ENCODE results near the gene MUC5AC.
"Not testable (repeated sequence)": the region's sequence is repeated elsewhere in the genome, so short reads cannot be mapped to it uniquely, and the experiment has no call there.

MUC5AC gene

DNA sequence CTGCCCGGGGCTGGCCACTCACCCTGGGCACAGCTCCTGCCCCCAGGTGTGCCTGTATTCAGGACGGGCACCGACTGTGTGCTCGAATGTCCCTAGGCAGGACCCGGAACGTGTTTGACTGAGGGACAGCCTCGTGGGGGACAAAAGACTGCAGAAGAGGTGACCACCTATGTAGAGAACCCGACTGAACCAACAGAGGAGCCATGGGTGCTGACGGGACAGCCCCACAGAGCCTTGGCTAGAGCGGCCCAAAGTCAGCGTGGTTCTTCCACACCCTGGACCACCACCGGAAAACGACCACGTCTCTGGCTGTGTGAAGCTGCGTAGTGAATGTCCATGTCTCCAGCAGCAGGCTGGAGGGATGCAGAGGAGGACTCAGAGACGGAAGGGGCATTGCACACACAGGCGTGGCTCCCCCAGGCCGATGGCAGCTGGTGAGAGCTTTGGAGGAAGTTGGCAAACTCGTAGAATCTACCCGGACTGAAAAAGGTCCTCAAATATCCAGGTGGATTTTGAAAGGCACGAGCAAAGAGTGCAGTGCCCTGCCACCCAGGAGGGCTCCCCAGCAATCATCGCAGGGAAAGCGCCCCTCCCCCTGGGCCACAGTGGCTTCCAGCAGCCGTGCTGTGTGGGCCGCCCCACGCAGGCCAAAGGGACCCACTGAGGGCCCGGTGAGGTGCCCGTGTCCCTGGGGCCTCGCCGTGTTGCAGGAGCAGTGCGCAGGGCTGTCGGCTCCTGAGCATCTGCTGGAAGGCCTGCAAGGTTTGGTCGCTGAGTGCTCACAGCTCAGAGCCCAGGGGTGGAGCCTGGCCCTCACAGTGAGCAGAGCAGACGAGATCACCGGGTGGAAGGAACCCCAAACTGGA, 47.6 kb downstream of the MUC5AC start:
- no peak overlapping the region for H3K9ac ChIP-seq (ENCODE audit: low read depth in 1 of 2, low read length in 2 of 2)
- H3K27me3 ChIP-seq (ENCODE audit: control insufficient read depth in 1 of 2, insufficient read depth in 2 of 2, low read length in 2 of 2): peaks cover 0 to 6% of the 10 kb centered on the region in 2 donors
- H3K36me3 ChIP-seq (ENCODE audit: control insufficient read depth in 1 of 2, insufficient read depth in 2 of 2, low read length in 2 of 2): no peaks in the 10 kb centered on the region
- no peak overlapping the region for H3K27ac ChIP-seq (ENCODE audit: low read depth, low read length)
- peaks cover 0 to 4% of the 10 kb centered on the region in 2 donors for H3K4me1 ChIP-seq (ENCODE audit: control insufficient read depth in 1 of 2, insufficient read depth in 2 of 2, low read length in 2 of 2)
- H3K4me3 ChIP-seq (ENCODE audit: low read depth in 1 of 2, low read length in 2 of 2): no peak overlapping the region
- no peaks in the 10 kb centered on the region for H3K9me3 ChIP-seq (ENCODE audit: control insufficient read depth in 1 of 2, low read length in 2 of 2)

DNA sequence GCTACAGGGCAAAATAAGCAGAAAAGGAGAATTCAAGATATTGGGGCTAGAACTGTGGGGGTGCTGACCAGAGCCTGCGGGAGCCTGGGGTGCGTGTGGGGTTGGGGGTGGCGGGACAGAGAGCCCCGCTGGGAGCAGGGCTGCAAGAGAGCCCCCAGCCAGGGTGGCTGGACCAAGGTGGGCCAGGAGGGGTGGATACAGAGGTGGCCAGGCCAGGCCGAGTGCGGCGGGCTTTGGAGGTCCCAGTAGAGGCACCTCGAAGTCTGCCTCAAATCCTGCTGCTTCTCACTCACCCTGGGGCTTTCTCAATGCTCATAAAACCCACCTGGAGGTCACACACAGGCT, 48.2 kb downstream of the MUC5AC start:
- no peaks in the 10 kb centered on the region for H3K9me3 ChIP-seq (ENCODE audit: control insufficient read depth in 1 of 2, low read length in 2 of 2)
- H3K9ac ChIP-seq (ENCODE audit: low read depth in 1 of 2, low read length in 2 of 2): no peak overlapping the region
- no peak overlapping the region for H3K27ac ChIP-seq (ENCODE audit: low read depth, low read length)
- H3K4me3 ChIP-seq (ENCODE audit: low read depth in 1 of 2, low read length in 2 of 2): no peak overlapping the region
- no peaks in the 10 kb centered on the region for H3K36me3 ChIP-seq (ENCODE audit: control insufficient read depth in 1 of 2, insufficient read depth in 2 of 2, low read length in 2 of 2)
- H3K4me1 ChIP-seq (ENCODE audit: control insufficient read depth in 1 of 2, insufficient read depth in 2 of 2, low read length in 2 of 2): peaks cover 0 to 4% of the 10 kb centered on the region in 2 donors
- H3K27me3 ChIP-seq (ENCODE audit: control insufficient read depth in 1 of 2, insufficient read depth in 2 of 2, low read length in 2 of 2): peaks cover 0 to 6% of the 10 kb centered on the region in 2 donors

DNA sequence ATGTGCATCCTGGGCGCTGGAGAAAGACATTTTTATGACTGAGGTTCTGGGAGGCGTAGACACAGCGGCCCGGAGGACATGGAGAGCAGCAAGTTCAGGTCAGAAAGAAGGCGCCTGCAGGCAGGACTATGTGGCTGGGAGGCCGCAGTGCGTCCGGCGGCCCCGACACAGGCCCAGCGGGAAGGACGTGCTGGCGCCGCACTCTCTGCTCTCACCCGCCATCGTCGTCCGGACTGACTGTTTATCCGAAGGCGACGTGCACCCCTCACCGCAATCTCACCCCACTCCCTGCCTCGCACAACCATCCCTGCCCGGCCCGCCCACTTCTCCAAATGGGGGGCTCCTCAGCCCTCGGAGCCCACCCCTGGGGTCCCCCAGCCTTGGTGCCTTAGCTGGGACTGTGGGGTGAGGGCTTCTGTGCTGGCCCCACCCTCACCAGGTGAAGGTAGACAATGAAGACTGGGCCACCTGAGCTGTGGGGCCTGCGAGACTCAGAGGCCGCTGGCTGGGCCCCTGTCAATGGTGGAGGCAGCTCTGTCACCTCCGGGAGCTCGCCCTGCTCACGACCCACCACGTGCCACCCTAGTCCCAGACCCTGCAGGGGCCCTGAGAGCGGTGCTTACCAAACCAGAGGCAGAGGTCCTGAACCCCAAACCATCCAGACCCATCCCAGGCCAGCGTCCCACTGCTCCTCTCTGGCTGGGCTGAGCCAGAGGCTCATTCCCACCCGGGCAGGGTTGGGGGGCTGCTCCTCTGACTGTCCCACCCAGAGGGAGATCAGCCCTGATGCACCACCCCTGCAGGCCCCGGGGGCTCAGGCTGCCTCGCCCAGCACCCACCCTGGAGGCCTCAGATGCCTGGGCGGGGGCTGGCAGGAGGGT, 48.9 kb downstream of the MUC5AC start:
- Histone ChIP-seq H3K27me3 (ENCODE audit: control insufficient read depth in 1 of 2, insufficient read depth in 2 of 2, low read length in 2 of 2) (peaks cover 0 to 6% of the 10 kb centered on the region in 2 donors), H3K9me3 (ENCODE audit: control insufficient read depth in 1 of 2, low read length in 2 of 2) (no peaks in the 10 kb centered on the region)

DNA sequence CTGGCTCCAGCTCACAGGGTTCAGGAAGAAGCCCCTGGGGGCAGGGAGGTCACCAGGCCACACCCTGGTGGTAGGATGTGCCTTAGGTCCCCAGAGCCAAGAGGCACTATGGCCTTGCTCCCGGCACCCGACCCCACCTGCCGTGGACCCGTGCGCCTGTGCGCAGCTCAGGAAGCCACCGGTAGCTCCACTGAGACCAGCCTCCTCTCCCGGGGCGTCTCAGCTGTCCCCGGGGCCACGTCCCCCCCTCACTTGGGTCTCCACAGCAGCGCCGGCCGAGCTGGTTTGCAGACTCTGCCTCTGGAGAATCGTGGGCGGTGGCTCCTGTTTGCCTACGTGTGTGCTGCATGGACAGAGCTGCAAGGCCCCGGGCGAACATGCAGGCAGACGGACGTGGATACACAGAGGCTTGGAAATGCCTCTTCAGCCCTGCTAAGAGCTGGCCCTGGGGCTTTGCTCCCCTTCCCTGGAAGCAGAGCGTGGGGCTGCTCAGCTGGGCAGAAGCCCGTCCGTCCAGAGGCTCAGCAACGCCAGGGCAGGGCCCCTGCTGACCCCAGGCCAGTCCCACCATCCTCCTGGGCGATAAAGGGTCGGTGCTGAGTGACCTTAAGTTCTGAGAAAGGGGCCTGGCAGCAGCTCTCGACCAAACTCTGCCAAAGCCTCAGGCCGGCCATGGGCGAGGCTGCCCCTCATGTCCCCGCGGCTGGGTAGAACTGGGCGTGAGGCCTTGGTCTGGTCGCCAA, 49.8 kb downstream of the MUC5AC start:
- Histone ChIP-seq H3K27ac (ENCODE audit: low read depth, low read length) (no peak overlapping the region), H3K4me3 (ENCODE audit: low read depth in 1 of 2, low read length in 2 of 2) (no peak overlapping the region), H3K36me3 (ENCODE audit: control insufficient read depth in 1 of 2, insufficient read depth in 2 of 2, low read length in 2 of 2) (no peaks in the 10 kb centered on the region), H3K9ac (ENCODE audit: low read depth in 1 of 2, low read length in 2 of 2) (no peak overlapping the region), H3K27me3 (ENCODE audit: control insufficient read depth in 1 of 2, insufficient read depth in 2 of 2, low read length in 2 of 2) (peaks cover 0 to 6% of the 10 kb centered on the region in 2 donors), H3K4me1 (ENCODE audit: control insufficient read depth in 1 of 2, insufficient read depth in 2 of 2, low read length in 2 of 2) (peaks cover 0 to 4% of the 10 kb centered on the region in 2 donors), H3K9me3 (ENCODE audit: control insufficient read depth in 1 of 2, low read length in 2 of 2) (peaks cover 0 to 6% of the 10 kb centered on the region in 2 donors)

More for the DNA sequence above, 48.9 kb downstream of the MUC5AC start:
- Histone ChIP-seq H3K9ac (ENCODE audit: low read depth in 1 of 2, low read length in 2 of 2) (no peak overlapping the region), H3K4me1 (ENCODE audit: control insufficient read depth in 1 of 2, insufficient read depth in 2 of 2, low read length in 2 of 2) (peaks cover 0 to 4% of the 10 kb centered on the region in 2 donors), H3K27ac (ENCODE audit: low read depth, low read length) (no peak overlapping the region), H3K36me3 (ENCODE audit: control insufficient read depth in 1 of 2, insufficient read depth in 2 of 2, low read length in 2 of 2) (no peaks in the 10 kb centered on the region), H3K4me3 (ENCODE audit: low read depth in 1 of 2, low read length in 2 of 2) (no peak overlapping the region)

DNA sequence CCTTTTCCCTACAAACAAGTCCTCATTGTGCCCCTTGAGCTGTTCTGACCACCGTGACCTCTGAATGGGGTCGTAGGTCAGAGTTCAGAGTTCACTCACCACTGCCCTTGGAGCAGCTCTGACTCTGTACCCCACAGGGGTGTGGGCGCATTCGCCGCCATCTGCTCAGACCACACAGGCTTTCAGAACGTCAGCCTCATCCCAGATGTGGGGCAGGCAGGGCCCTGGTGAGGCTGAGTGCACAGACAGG, 50.3 kb downstream of the MUC5AC start:
- Histone ChIP-seq H3K9ac (ENCODE audit: low read depth in 1 of 2, low read length in 2 of 2) (no peak overlapping the region), H3K9me3 (ENCODE audit: control insufficient read depth in 1 of 2, low read length in 2 of 2) (peaks cover 0 to 6% of the 10 kb centered on the region in 2 donors), H3K36me3 (ENCODE audit: control insufficient read depth in 1 of 2, insufficient read depth in 2 of 2, low read length in 2 of 2) (no peaks in the 10 kb centered on the region), H3K27me3 (ENCODE audit: control insufficient read depth in 1 of 2, insufficient read depth in 2 of 2, low read length in 2 of 2) (peaks cover 0 to 6% of the 10 kb centered on the region in 2 donors), H3K4me1 (ENCODE audit: control insufficient read depth in 1 of 2, insufficient read depth in 2 of 2, low read length in 2 of 2) (peaks cover 0 to 3% of the 10 kb centered on the region in 2 donors), H3K4me3 (ENCODE audit: low read depth in 1 of 2, low read length in 2 of 2) (no peak overlapping the region), H3K27ac (ENCODE audit: low read depth, low read length) (no peak overlapping the region)

DNA sequence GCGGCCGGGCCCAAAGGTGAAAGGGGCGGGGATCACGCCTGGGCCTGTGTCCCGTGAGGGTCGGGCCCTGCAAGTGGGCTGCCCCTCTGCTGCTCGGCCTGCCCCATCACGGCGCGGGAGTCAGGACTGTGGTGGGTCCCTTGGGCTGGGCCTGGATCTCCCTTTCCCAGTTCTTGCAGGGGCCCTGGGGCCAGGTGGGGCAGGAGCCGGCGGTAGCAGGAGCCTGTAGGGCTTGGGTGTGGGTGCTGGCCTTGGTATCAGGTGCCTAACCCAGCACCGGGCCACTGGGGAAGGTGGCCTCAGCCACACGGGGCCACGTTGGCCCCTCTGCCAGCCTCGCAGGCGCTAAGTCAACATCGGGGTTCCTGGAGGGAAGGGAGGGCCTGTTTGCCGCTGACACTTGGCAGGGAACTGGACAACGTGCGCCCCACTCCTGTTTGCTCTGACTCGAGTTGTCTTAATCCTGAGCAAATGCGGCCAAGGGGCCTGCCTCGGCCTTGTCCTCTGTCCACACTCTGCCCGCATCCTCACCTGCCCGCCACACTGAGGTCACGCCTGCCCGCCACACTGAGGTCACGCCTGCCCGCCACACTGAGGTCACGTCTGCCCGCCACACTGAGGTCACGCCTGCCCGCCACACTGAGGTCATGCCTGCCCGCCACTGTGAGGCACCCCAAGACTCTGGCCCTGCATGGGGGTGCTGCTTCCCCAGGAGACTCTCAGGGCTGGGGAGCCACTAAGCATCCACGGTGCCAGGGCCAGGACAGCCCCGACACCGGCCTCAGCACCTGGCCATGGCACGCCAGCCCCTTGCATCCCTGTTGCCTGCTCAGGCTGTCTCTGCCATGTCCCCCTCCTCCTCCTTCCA, 50.9 kb downstream of the MUC5AC start:
- H3K36me3 ChIP-seq (ENCODE audit: control insufficient read depth in 1 of 2, insufficient read depth in 2 of 2, low read length in 2 of 2): no peaks in the 10 kb centered on the region
- H3K27ac ChIP-seq (ENCODE audit: low read depth, low read length): no peak overlapping the region
- peaks cover 0 to 2% of the 10 kb centered on the region in 2 donors for H3K27me3 ChIP-seq (ENCODE audit: control insufficient read depth in 1 of 2, insufficient read depth in 2 of 2, low read length in 2 of 2)
- no peak overlapping the region for H3K4me3 ChIP-seq (ENCODE audit: low read depth in 1 of 2, low read length in 2 of 2)
- no peak overlapping the region for H3K9ac ChIP-seq (ENCODE audit: low read depth in 1 of 2, low read length in 2 of 2)
- H3K4me1 ChIP-seq (ENCODE audit: control insufficient read depth in 1 of 2, insufficient read depth in 2 of 2, low read length in 2 of 2): no peaks in the 10 kb centered on the region
- peaks cover 0 to 6% of the 10 kb centered on the region in 2 donors for H3K9me3 ChIP-seq (ENCODE audit: control insufficient read depth in 1 of 2, low read length in 2 of 2)

DNA sequence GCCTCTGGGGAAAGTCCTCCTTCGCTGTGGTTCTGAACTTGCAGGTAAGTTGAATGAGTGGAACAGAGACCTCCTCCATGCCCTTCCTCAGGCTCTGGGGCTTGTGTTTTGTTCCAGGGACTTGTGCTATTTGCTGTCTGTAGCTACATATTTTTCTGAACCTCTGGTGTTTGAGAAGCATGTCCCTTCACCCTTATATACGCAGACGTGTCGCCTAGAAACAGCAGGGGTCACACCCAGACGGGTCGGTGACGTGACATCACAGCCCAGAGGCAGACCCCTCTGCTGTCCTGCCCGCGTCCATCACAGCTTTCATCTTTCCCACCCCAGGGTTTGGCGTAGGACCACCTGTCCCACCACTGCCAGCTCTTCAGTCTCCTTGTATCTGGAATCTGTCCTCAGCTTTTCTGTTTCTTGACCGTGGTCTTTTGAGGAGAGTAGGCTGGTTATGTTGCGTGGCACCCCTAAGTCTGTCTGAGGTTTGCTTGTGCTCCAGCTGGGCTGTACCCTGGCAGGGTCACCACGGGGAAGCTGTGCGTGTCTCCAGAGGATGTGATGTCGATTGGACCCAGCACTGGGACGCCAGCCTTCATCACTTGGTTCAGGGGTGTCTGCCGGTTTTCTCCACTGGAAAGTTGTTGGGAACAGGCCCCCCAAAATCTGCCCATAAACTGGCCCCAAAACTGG, 51.8 kb downstream of the MUC5AC start:
- Histone ChIP-seq H3K9me3 (ENCODE audit: control insufficient read depth in 1 of 2, low read length in 2 of 2) (peaks cover 0 to 6% of the 10 kb centered on the region in 2 donors), H3K27me3 (ENCODE audit: control insufficient read depth in 1 of 2, insufficient read depth in 2 of 2, low read length in 2 of 2) (no peaks in the 10 kb centered on the region), H3K36me3 (ENCODE audit: control insufficient read depth in 1 of 2, insufficient read depth in 2 of 2, low read length in 2 of 2) (no peaks in the 10 kb centered on the region), H3K27ac (ENCODE audit: low read depth, low read length) (no peak overlapping the region), H3K4me3 (ENCODE audit: low read depth in 1 of 2, low read length in 2 of 2) (no peak overlapping the region), H3K4me1 (ENCODE audit: control insufficient read depth in 1 of 2, insufficient read depth in 2 of 2, low read length in 2 of 2) (no peaks in the 10 kb centered on the region), H3K9ac (ENCODE audit: low read depth in 1 of 2, low read length in 2 of 2) (no peak overlapping the region)

DNA sequence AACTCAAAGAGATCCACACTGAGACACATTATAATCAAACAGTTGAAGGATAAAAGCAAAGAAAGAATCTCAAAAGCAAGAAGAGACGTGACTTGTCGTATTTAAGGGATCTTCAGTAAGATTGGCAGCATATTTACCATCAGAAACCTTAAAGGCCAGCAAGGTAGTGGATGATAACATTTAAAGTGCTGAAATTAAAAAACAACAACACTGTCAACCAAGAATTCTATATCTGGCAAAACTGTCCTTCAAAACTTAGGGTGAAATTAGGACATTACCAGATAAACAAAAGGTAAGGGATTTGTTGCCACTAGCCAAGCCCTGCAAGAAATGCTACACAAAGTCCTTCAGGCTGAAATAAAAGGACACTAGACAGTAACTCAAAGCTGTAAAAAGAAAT, 54.1 kb downstream of the MUC5AC start:
- Histone ChIP-seq H3K4me3 (ENCODE audit: low read depth in 1 of 2, low read length in 2 of 2) (no peak overlapping the region), H3K4me1 (ENCODE audit: control insufficient read depth in 1 of 2, insufficient read depth in 2 of 2, low read length in 2 of 2) (no peaks in the 10 kb centered on the region), H3K36me3 (ENCODE audit: control insufficient read depth in 1 of 2, insufficient read depth in 2 of 2, low read length in 2 of 2) (no peaks in the 10 kb centered on the region), H3K9me3 (ENCODE audit: control insufficient read depth in 1 of 2, low read length in 2 of 2) (peaks cover 0 to 6% of the 10 kb centered on the region in 2 donors), H3K9ac (ENCODE audit: low read depth in 1 of 2, low read length in 2 of 2) (no peak overlapping the region), H3K27ac (ENCODE audit: low read depth, low read length) (no peak overlapping the region), H3K27me3 (ENCODE audit: control insufficient read depth in 1 of 2, insufficient read depth in 2 of 2, low read length in 2 of 2) (no peaks in the 10 kb centered on the region)

DNA sequence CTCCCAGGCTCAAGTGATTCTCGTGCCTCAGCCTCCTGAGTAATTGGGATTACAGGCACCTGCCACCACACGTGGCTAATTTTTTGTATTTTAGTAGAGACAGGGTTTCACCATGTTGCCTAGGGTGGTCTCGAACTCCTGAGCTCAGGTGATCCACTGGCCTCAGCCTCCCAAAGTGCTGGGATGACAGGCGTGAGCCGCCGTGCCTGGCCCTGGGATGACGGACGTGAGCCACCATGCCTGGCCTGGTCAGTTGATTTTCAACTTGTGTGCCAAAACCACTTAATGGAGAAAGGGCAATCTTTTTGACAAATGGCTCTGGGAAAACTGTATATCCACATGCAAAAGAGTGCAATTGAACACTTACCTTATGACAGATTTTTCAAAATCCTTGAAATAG, 58.1 kb downstream of the MUC5AC start:
- H3K9me3 ChIP-seq (ENCODE audit: control insufficient read depth in 1 of 2, low read length in 2 of 2); H3K36me3 ChIP-seq (ENCODE audit: control insufficient read depth in 1 of 2, insufficient read depth in 2 of 2, low read length in 2 of 2); H3K27ac ChIP-seq (ENCODE audit: low read depth, low read length); H3K4me3 ChIP-seq (ENCODE audit: low read depth in 1 of 2, low read length in 2 of 2); H3K9ac ChIP-seq (ENCODE audit: low read depth in 1 of 2, low read length in 2 of 2); H3K27me3 ChIP-seq (ENCODE audit: control insufficient read depth in 1 of 2, insufficient read depth in 2 of 2, low read length in 2 of 2); H3K4me1 ChIP-seq (ENCODE audit: control insufficient read depth in 1 of 2, insufficient read depth in 2 of 2, low read length in 2 of 2): not testable (repeated sequence)
